Left renal cortex interstitium (tissue), 4 donors: ENCODE data around the gene CNTNAP2. TPM values are rescaled to one million over a fixed set of nuclear protein-coding genes. Genes with fewer than 3 reads are reported as not detected.
"Not testable (repeated sequence)": the region's sequence is repeated elsewhere in the genome, so short reads cannot be mapped to it uniquely, and the experiment has no call there.

Source experiments
- DNase-seq, 4 donors: peaks; one replicate each; pipeline ENCODE4 v3.0.0-alpha.2; 2013; ENCODE audit warnings: low read depth in 4 of 4, low spot score in 2 of 4, missing footprints in 1 of 4
- polyA plus RNA-seq, 4 donors: library from polyadenylated mRNA; unstranded; fragments of 120-200 nt; gene quantifications; one replicate each; pipeline ENCODE4 v1.2.1, GENCODE V29; 2013; ENCODE audit not compliant: insufficient read length in 4 of 4

Gene CNTNAP2
- polyA plus RNA-seq, 4 donors: 22.3 to 27.6 (median 27.1) TPM

GRCh38 chr7:148289630-148290029, 2173.0 kb downstream of the CNTNAP2 start:
- DNase-seq: no peak

DNA sequence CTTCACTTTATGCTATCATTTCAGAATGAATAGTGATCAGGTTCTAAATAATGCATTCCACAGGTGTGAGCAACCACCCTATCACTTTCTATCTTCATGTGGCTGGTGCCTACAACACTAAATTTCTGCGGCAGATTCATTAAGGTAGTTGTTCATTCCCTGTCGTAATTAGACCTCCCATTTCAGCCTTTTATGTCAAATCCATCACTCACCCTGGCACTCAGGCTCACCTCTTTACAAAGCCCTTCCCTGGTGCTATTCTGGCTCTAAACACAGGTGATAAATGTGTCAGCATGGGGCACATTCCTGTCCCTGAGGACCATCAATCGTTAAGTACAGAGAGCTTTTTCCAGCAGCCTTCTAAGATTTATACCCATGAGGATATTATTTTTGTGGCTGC, 2173.9 kb downstream of the CNTNAP2 start:
- peak in 2 of 4 donors; percentile 24 to 47 for DNase-seq

- no peak for DNase-seq
These were observed 2175.2 kb downstream of the CNTNAP2 start for GRCh38 chr7:148291799-148292198.

DNA sequence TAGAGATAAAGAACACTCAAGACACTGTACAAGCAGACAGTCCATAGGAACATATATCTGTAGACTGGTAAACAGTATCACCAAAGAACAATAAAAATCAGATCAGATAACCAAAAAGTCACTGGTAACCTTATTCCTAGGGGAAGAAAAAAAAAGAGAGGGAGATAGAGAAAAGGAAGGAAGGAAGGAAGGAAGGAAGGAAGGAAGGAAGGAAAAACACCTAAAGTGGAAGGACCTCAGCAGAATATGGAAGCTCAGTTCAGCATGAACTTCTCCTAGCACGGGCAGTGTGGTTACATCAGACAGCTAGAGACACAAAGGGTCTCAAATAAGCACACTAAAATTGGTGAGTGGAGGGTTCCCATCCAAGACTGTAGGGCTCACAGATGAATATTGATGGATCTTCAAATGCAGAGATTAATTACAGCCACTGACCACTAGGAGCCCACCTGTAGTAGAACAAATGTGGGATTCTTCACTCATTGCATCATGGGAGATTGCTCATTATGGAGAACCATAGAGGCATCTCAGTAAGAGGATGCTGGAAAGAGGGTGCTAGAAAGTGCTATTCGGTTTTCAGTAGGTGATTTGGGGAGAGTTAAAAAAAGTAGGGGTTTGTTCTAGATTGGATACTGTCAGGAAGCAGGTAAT, 2180.5 kb downstream of the CNTNAP2 start:
- DNase-seq: no peak

GRCh38 chr7:148298768-148299167, 2182.2 kb downstream of the CNTNAP2 start:
- DNase-seq: not testable (repeated sequence)

GRCh38 chr7:148299350-148300276, 2183.0 kb downstream of the CNTNAP2 start:
- peak in 1 of 4 donors; percentile 39 for DNase-seq

GRCh38 chr7:148302436-148302835, 2185.8 kb downstream of the CNTNAP2 start:
- not testable (repeated sequence) for DNase-seq

- DNase-seq: no peak
These were observed 2186.9 kb downstream of the CNTNAP2 start for GRCh38 chr7:148303295-148304082.

GRCh38 chr7:148304083-148304335, 2187.4 kb downstream of the CNTNAP2 start:
- DNase-seq: no peak

- DNase-seq: no peak
These were observed 2187.9 kb downstream of the CNTNAP2 start for GRCh38 chr7:148304456-148304855.

GRCh38 chr7:148306759-148307158, 2190.2 kb downstream of the CNTNAP2 start:
- no peak for DNase-seq

DNA sequence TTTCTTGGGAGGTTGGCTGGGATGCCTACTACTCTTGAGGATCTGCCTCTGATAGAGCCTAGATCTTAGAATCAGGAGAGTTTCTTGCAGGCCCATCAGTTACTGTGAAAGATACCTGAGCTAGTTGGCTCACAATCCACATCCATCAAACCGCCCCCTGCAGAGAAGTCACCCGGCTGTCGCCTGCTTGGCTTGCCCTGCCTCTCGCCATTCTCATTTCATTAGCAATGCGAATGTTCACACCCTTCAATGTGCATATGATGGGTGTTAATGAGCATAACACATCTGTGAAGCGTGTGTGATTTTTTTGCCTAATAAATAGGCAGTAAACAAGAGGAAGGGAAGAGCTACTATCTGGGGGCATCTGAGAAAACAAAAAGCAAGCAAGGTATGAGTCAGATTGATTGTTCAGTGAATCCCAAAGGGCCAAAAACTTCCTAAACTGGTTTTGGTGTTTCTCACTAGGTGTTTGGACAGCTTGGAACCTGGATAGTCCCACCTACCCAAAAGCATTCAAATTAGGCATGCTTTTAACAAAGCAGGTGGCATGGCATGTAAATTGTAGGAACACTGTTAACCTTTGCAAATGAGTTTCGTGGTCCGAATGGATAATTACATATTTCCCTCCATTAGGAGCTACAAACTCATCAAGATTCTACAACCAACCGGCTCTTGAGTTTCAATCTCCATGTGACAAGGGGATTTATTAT, 2201.7 kb downstream of the CNTNAP2 start:
- DNase-seq: no peak

DNA sequence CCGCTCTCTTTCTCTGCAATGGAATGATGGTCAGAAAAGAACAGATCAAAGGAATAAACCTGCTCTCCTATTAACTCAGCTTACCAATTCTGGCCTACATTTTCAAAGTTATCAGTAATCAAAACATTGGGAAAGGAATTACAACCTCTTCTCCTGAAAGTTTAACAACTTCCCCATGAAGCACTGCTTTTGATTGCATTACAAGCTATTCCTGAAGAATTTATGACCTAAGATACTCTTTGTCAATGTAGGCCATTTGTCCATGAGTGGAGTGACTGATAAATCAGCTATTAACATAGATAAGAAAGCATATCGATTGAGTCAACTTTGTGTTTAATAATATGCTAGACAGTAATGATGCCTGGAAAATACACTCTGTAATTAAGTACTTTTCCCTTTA, 2202.2 kb downstream of the CNTNAP2 start:
- DNase-seq: no peak

DNA sequence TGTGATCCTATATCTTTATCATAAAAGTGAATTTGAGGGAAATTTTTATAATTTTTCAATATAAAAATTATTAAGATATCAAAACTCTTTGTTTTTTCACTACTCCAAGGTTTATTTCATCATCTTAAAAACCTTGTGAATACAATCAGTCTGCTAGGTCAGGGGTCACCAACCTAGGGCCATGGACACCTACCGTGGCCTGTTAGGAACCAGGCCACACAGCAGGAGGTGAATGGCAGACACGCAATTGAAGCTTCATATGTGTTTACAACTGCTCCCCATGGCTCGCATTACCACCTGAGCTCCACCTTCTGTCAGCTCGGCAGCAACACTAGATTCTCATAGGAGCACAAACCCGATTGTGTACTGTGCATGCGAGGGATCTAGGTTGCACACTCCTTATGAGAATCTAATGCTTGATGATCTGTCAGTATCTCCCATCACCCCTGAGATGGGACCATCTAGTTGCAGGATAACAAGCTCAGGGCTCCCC, 2202.8 kb downstream of the CNTNAP2 start:
- no peak for DNase-seq

DNA sequence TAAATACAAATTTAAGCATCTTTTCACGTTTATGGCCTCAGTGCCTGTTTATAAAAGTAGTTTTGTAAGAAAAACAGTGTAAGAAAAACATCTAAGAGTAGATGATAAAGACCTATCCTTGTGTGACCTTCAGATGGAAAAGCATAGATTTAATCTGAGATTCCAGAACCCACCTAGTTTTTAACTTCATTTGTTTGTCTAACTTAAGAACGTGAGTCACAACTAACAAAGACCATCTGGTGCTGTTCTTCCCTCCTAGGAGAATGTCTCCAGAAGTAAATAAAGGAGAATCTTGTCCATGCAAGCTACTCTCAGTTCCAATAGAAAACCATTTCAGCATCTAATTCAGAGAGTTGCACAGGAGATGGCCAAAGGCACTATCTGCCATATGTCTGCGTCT, 2208.6 kb downstream of the CNTNAP2 start:
- no peak for DNase-seq

- DNase-seq: no peak
These were observed 2210.8 kb downstream of the CNTNAP2 start for GRCh38 chr7:148327379-148327778.

- DNase-seq: no peak
These were observed 2212.3 kb downstream of the CNTNAP2 start for GRCh38 chr7:148328906-148329305.

DNA sequence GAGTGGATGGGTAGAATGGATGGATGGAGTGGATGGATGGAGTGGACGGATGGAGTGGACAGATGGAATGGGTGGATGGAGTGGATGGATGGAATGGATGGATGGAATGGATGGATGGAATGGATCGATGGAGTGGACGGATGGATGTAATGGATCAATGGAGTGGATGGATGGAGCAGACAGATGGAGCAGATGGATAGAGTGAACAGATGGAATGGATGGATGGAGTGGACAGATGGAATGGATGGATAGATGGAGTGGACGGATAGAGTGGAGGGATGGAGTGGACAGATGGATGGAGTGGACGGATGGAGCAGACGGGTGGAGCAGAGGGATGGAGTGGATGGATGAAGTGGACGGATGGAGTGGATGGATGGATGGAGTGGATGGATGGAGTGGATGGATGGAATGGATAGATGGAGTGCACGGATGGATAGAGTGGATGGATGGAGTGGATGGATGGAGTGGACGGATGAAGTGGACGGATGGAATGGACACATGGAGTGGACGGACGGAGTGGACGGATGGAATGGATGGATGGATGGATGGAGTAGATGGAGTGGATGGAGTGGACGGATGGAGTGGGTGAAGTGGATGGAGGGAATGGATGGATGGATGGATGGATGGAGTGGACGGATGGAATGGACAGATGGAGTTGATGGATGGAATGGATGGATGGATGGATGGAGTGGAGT, 2213.7 kb downstream of the CNTNAP2 start:
- DNase-seq: no peak

DNA sequence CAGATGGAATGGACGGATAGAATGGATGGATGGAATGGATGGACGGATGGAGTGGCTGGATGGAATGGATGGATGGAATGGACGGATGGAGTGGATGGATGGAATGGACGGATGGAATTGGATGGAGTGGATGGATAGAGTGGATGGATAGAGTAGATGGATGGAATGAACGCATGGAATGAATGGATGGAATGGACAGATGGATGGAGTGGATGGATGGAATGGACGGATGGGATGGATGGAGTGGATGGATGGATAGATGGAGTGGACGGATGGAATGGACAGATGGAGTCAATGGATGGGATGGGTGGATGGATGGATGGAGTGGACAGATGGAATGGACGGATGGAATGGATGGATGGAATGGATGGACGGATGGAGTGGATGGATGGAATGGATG, 2214.2 kb downstream of the CNTNAP2 start:
- DNase-seq: no peak

DNA sequence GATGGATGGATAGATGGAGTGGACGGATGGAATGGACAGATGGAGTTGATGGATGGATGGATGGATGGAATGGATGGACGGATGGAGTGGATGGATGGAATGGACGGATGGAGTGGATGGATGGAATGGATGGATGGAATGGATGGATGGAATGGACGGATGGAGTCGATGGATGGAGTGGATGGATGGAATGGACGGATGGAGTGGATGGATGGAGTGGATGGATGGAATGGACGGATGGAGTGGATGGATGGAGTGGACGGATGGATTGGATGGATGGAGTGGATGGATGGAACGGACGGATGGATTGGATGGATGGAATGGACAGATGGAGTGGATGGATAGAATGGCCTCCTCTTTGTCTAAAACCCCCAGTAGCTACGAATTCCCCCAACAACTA, 2214.9 kb downstream of the CNTNAP2 start:
- DNase-seq: not testable (repeated sequence)
